ENCODE measurements around the gene PRKAG3.

GRCh38 chr2:218798767-218799504 is 32.7 kb downstream of the PRKAG3 start:
- TF ChIP-seq CTCF (conservative IDR thresholded peaks at IDR 0.05; ENCODE audit: low read depth in 2 of 2) (no peak), POLR2AphosphoS5 (IDR thresholded peaks at IDR 0.05; ENCODE audit: low read depth) (no peak), REST (IDR thresholded peaks at IDR 0.05; ENCODE audit: unreplicated experiment) (no peak), STAT1 (IDR thresholded peaks at IDR 0.05; ENCODE audit: unreplicated experiment) (no peak), EZH2phosphoT487 (IDR thresholded peaks at IDR 0.05; ENCODE audit: unreplicated experiment) (no peak), CREB1 (CRISPR knock-in tag; IDR thresholded peaks at IDR 0.05; ENCODE audit: low read depth) (no peak)
